Islet of Langerhans (tissue), 1 donor: Measurements from ENCODE around the gene PRDM8.

Experiments
- FAIRE-seq: peaks from one replicate; lab custom pipeline; 2011; peaks lifted over from hg19 to GRCh38; lab: Jason Lieb, UNC

PRDM8 gene

GRCh38 chr4:80202190-80202711, 4.9 kb downstream of the PRDM8 start:
- FAIRE-seq: no peak

GRCh38 chr4:80202741-80203553, 5.6 kb downstream of the PRDM8 start:
- no peak for FAIRE-seq

- no peak for FAIRE-seq
Observed at GRCh38 chr4:80204433-80205011, 7.2 kb downstream of the PRDM8 start.

GRCh38 chr4:80206111-80206510, 8.8 kb downstream of the PRDM8 start:
- FAIRE-seq: no peak

GRCh38 chr4:80206521-80207171, 9.3 kb downstream of the PRDM8 start:
- FAIRE-seq: no peak

- no peak for FAIRE-seq
Observed at GRCh38 chr4:80207172-80207583, 9.9 kb downstream of the PRDM8 start.

- no peak for FAIRE-seq
Observed at GRCh38 chr4:80207664-80208063, 10.4 kb downstream of the PRDM8 start.

GRCh38 chr4:80208610-80209339, 11.5 kb downstream of the PRDM8 start:
- no peak for FAIRE-seq

- no peak for FAIRE-seq
Observed at GRCh38 chr4:80209340-80209701, 12.0 kb downstream of the PRDM8 start.

- FAIRE-seq: no peak
Observed at GRCh38 chr4:80210549-80210948, 13.2 kb downstream of the PRDM8 start.

- FAIRE-seq: no peak
Observed at GRCh38 chr4:80213117-80213815, 16.0 kb downstream of the PRDM8 start.

GRCh38 chr4:80215449-80216052, 18.2 kb downstream of the PRDM8 start:
- FAIRE-seq: peak; percentile 99

GRCh38 chr4:80216100-80216761, 18.9 kb downstream of the PRDM8 start:
- FAIRE-seq: no peak

GRCh38 chr4:80219301-80220025, 22.2 kb downstream of the PRDM8 start:
- no peak for FAIRE-seq

GRCh38 chr4:80220711-80221110, 23.4 kb downstream of the PRDM8 start:
- FAIRE-seq: no peak

GRCh38 chr4:80221161-80221560, 23.9 kb downstream of the PRDM8 start:
- FAIRE-seq: no peak

- no peak for FAIRE-seq
Observed at GRCh38 chr4:80225595-80225994, 28.3 kb downstream of the PRDM8 start.

GRCh38 chr4:80226094-80226493, 28.8 kb downstream of the PRDM8 start:
- no peak for FAIRE-seq

GRCh38 chr4:80228460-80228859, 31.2 kb downstream of the PRDM8 start:
- FAIRE-seq: no peak

GRCh38 chr4:80229128-80229527, 31.8 kb downstream of the PRDM8 start:
- no peak for FAIRE-seq
